ENCODE data around the gene MMAA.
"Not testable (repeated sequence)": the region's sequence is repeated elsewhere in the genome, so short reads cannot be mapped to it uniquely, and the experiment has no call there.

The MMAA gene

DNA sequence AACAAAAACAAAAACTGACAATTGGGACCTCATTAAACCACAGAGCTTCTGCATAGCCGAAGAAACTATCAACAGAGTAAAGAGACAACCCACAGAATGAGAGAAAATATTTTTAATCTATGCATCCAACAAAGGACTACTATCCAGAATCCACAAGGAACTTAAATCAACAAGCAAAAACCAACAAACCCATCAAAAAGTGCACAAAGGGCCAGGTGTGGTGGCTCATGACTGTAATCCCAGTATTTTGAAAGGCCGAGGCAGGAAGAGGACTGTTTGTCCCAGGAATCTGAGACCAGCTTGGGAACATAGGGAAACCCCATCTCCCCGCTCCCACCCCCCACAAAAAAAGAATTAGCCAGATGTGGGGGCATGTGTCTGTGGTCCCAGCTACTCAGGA, 71.4 kb downstream of the MMAA start:
- TF ChIP-seq, protein P1, sequence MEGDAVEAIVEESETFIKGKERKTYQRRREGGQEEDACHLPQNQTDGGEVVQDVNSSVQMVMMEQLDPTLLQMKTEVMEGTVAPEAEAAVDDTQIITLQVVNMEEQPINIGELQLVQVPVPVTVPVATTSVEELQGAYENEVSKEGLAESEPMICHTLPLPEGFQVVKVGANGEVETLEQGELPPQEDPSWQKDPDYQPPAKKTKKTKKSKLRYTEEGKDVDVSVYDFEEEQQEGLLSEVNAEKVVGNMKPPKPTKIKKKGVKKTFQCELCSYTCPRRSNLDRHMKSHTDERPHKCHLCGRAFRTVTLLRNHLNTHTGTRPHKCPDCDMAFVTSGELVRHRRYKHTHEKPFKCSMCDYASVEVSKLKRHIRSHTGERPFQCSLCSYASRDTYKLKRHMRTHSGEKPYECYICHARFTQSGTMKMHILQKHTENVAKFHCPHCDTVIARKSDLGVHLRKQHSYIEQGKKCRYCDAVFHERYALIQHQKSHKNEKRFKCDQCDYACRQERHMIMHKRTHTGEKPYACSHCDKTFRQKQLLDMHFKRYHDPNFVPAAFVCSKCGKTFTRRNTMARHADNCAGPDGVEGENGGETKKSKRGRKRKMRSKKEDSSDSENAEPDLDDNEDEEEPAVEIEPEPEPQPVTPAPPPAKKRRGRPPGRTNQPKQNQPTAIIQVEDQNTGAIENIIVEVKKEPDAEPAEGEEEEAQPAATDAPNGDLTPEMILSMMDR (IDR thresholded peaks at IDR 0.05; ENCODE audit: borderline replicate concordance, insufficient read depth, low read depth, low read length): no peak
- no peak overlapping the region for H3K4me3 ChIP-seq (ENCODE audit: low read depth, low read length)

DNA sequence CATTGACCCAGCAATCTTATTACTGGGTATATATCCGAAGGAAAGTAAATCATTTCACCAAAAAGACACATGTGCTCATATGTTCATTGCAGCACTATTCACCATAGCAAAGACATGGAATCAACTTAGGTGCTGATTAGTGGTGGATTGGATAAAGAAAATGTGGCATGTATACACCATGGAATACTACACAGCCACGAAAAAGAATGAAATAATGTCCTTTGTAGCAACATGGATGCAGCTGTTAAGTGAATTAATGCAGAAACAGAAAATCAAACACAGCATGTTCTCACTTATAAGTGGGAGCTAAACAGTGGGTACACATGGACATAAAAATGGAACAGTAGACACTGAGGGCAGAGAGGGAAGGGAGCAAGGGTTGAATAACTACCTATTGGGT, 72.2 kb downstream of the MMAA start:
- not testable (repeated sequence) for H3K4me3 ChIP-seq (ENCODE audit: low read depth, low read length)

DNA sequence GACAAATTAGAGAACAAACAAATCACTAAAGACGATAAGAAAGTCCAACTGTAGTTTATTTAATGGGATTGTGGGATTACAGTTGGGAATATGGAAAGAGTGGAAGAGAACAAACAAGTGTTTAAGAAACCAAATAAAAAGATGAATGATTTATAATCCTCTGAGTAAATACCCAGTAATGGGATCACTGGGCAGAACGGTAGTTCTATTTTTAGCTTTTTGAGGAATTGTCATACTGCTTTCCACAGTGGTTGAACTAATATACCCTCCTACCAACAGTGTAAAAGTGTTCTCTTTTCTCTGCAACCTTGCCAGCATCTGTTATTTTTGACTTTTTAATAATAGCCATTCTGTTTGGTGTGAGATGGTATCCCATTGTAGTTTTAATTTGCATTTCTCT, 75.7 kb downstream of the MMAA start:
- H3K4me3 ChIP-seq (ENCODE audit: low read depth, low read length): no peak overlapping the region
- TF ChIP-seq, protein P1 (IDR thresholded peaks at IDR 0.05; ENCODE audit: borderline replicate concordance, insufficient read depth, low read depth, low read length): no peak

DNA sequence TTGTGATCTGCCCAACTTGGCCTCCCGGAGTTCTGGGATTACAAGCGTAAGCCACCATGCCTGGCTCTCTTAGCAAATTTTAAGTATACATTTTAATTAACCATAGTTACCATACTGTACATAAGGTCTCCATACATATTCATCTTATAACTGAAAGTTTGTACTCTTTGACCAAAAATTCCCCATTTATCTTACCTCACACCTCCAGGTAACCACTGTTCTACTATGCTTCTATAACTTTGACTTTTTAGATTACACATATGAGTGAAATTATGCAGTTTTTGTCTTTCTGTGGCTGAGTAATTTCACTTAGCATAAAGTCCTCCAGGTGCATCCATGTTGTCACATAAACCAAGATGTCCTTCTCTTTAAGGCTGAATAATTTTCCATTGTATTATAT, 78.1 kb downstream of the MMAA start:
- no peak overlapping the region for H3K4me3 ChIP-seq (ENCODE audit: low read depth, low read length)
- TF ChIP-seq, protein P1 (IDR thresholded peaks at IDR 0.05; ENCODE audit: borderline replicate concordance, insufficient read depth, low read depth, low read length): no peak

DNA sequence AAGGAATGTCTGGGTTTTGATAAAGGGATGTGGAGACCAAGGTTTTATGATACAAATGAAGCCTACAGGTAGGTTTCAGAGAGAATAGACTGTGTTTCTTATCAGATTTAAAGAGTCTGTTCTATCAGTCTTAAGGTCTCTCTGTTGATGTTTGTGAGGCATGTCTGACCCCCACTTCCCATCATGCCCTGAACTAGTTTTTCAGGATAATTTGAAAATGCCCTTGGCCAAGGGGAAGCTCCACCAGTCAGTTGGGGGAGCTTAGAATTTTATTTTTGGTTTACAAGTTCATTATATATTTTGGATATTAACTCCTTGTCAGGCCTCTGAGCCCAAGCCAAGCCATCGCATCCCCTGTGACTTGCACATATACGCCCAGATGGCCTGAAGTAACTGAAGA, 79.3 kb downstream of the MMAA start:
- TF ChIP-seq, protein P1 (IDR thresholded peaks at IDR 0.05; ENCODE audit: borderline replicate concordance, insufficient read depth, low read depth, low read length): no peak
- H3K4me3 ChIP-seq (ENCODE audit: low read depth, low read length): no peak overlapping the region

DNA sequence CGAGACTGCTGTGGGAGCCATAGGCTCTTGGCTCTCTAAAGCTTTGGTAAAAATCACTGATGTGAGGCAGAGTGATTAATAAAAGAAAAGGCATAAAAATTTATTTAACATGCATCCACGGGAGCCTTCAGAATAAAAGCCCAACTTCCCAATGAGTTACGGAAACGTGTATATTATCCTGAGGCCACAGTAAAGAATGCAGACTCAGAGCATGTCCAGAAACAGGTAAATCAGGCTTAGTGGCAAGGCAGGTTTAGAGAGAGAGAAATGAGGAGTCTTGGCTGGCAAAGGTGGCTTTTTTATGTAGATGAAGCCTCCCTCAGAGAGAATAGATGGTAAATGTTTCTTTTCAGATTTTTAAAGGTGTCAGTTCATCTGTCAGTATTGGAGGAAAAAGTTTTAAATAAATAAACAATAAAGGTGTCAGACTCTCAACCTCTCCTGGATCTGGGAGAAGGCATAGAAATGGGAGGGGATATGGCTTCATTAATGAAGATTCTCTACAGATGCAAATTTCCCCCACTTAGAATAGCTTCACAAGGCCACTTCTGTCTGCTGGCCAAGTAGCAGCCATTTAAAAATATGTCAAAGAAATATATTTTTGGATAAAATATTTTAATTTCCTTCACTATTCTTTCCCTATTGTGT, 84.8 kb downstream of the MMAA start:
- no peak overlapping the region for H3K4me3 ChIP-seq (ENCODE audit: low read depth, low read length)
- TF ChIP-seq, protein P1 (IDR thresholded peaks at IDR 0.05; ENCODE audit: borderline replicate concordance, insufficient read depth, low read depth, low read length): no peak

DNA sequence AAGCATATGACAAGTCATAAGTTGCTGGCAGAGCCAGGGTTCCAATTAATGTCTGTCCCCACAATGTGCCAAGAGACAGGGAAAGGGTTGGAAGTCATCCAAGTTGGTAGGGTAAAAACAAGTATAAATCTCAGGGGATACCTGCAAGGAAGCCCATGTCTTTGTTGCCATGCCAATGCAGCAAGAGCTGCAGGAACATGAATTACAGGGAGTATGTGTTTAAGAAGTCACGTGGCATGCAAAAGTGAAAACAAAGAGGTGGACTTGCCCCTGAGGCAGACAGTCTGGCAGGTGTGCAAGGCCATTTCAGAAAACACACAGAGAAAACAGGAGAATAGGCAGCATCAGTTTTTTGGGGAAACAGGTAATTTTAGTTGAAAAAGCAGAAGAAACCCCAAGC, 90.2 kb downstream of the MMAA start:
- TF ChIP-seq, protein P1 (IDR thresholded peaks at IDR 0.05; ENCODE audit: borderline replicate concordance, insufficient read depth, low read depth, low read length): no peak

More for the DNA sequence above, 90.2 kb downstream of the MMAA start:
- H3K4me3 ChIP-seq (ENCODE audit: low read depth, low read length): no peak overlapping the region
